Measurements from ENCODE around the gene AQP3.

GRCh38 chr9:33469891-33470290 is 22.5 kb upstream of the AQP3 start:
- no peak for TF ChIP-seq CTCF (conservative IDR thresholded peaks at IDR 0.05 in 1 of 2, IDR thresholded peaks at IDR 0.05 in 1 of 2; ENCODE audit: extremely low read depth in 1 of 2, insufficient read depth in 1 of 2, low read depth in 1 of 2, low read length in 2 of 2)
- TF ChIP-seq EZH2 (IDR thresholded peaks at IDR 0.05; ENCODE audit: borderline replicate concordance, low read length), result no peak

Data from mammary epithelial cell (primary cell).